ENCODE results near the gene GATAD2A. TPM values are rescaled to one million over a fixed set of nuclear protein-coding genes. Genes with fewer than 3 reads are reported as not detected.

GATAD2A gene, protein sequence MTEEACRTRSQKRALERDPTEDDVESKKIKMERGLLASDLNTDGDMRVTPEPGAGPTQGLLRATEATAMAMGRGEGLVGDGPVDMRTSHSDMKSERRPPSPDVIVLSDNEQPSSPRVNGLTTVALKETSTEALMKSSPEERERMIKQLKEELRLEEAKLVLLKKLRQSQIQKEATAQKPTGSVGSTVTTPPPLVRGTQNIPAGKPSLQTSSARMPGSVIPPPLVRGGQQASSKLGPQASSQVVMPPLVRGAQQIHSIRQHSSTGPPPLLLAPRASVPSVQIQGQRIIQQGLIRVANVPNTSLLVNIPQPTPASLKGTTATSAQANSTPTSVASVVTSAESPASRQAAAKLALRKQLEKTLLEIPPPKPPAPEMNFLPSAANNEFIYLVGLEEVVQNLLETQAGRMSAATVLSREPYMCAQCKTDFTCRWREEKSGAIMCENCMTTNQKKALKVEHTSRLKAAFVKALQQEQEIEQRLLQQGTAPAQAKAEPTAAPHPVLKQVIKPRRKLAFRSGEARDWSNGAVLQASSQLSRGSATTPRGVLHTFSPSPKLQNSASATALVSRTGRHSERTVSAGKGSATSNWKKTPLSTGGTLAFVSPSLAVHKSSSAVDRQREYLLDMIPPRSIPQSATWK
- 38.4 and 63.4 TPM in 2 replicates for total RNA-seq (2014; rRNA removed; shearing (Covaris generic); ENCODE audit: low replicate concordance)

DNA sequence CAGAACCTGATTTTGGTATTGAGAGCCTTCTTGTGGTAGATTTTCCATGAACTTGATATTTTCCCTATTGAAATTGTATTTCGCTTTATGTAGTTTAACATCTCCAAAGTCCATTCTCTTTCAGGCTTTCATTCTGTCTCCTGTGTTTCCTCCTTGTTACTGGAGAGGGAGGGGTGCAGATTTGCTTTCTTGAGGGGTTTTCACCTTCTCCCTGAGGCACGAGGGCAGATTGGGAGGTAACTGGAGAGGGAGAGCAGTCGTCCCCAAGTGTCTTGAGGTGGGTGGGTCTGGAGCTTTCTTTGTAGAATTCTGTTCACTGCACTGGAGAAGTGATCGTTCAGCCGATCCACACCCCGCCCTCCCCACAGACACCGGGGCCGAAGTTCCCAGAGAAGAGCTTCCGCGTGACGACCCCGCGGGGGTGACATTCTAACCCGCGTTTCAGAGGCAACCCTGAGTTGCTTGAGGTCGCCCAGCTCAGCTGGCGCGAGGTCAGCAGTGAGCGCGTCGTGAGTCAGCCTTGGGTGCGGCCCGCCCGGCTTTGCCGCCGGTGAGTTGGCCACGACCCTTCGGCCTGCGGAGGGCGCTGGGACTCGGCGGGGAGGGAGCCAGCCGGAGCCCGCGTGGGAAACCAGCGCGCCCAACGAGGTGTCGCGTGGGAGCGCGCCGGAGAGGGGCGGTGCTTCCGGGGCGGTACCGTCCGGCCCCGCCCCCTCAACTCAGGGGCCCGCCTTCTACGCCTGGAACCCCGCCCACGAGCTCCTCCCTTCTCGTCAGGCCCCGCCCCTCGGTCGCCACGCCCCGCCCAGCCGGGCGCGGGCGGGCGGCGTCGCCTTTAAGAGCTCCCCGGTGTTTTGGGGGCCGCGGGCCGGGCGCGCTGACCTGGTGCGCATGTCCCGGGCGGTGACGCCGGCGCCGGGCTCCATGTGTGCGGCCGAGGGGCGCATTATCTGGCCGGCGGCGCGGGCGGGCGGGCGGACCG is at the start of gene GATAD2A:
Gene GATAD2A, plus strand, starts transcription at position 797 of the 982 bp plus-strand sequence. CDS start 59,671 bp downstream, outside the sequence.
- H3K9ac ChIP-seq (ENCODE audit: low read length), result peak within 1 kb of the TSS; percentile 91
- peak within 1 kb of the TSS; percentile 95 for H3K4me2 ChIP-seq (ENCODE audit: low read depth, low read length, poor library complexity, severe bottlenecking)
- H3K36me3 ChIP-seq (ENCODE audit: insufficient read depth, low read length), result peaks cover 3% of the 10 kb centered on the region; the same call in 1 of the 2 replicates
- DNase-seq, result peak; percentile 97
- no peak within 1 kb of the TSS; the same call in 1 of the 2 replicates for H2AFZ ChIP-seq (ENCODE audit: low read length)
- peaks cover 46% of the 10 kb centered on the region for H4K20me1 ChIP-seq (ENCODE audit: insufficient read depth, low read depth, low read length)
- peak within 1 kb of the TSS; percentile 89 for H3K4me3 ChIP-seq (ENCODE audit: low read length)
- H3K27me3 ChIP-seq (ENCODE audit: low read length), result no peaks in the 10 kb centered on the region
- peaks cover 42% of the 10 kb centered on the region for H3K4me1 ChIP-seq (ENCODE audit: low read length)
- H3K79me2 ChIP-seq (ENCODE audit: low read length), result peaks cover 66% of the 10 kb centered on the region
- H3K9me3 ChIP-seq (ENCODE audit: low read length), result no peaks in the 10 kb centered on the region
- no peaks in the 10 kb centered on the region for H3K9me2 ChIP-seq (replicated peaks; ENCODE audit: insufficient read depth, low read length)
- peak within 1 kb of the TSS; percentile 60 for H3K27ac ChIP-seq (ENCODE audit: low read length)

DNA sequence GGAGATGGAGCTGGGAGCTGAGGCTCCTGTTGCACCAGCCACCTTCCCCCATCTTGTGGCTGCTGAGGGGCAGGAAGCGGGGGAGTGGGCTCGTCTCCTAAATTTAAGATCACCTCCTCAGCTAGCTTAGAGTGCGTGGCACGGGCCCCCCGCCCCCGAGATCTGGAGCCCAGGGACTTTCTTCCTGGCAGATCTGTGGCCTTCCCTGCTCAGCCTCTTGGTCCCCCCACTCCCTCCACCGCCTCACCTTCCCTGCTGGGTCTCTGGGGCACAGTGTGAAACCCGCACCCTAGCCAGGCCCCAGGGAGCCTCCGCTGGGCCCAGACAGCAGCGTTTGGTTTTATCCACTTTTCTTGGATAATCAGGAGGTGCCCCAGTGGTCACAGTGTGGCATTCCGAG is 49.0 kb upstream of the GATAD2A start:
- no peaks in the 10 kb centered on the region for H4K20me1 ChIP-seq (ENCODE audit: insufficient read depth, low read depth, low read length)
- H3K9me3 ChIP-seq (ENCODE audit: low read length), result no peaks in the 10 kb centered on the region
- H2AFZ ChIP-seq (ENCODE audit: low read length), result no peak overlapping the region
- no peaks in the 10 kb centered on the region for H3K9me2 ChIP-seq (replicated peaks; ENCODE audit: insufficient read depth, low read length)
- H3K4me1 ChIP-seq (ENCODE audit: low read length), result peaks cover 13% of the 10 kb centered on the region
- no peaks in the 10 kb centered on the region for H3K79me2 ChIP-seq (ENCODE audit: low read length)
- H3K36me3 ChIP-seq (ENCODE audit: insufficient read depth, low read length), result 0 out of 2 replicates have a peak, but pooled peaks cover 5% of the 10 kb centered on the region
- no peak for DNase-seq
- H3K27ac ChIP-seq (ENCODE audit: low read length), result no peak overlapping the region
- H3K4me3 ChIP-seq (ENCODE audit: low read length), result no peak overlapping the region
- H3K27me3 ChIP-seq (ENCODE audit: low read length), result no peaks in the 10 kb centered on the region
- no peak overlapping the region for H3K4me2 ChIP-seq (ENCODE audit: low read depth, low read length, poor library complexity, severe bottlenecking)
- no peak overlapping the region for H3K9ac ChIP-seq (ENCODE audit: low read length)

DNA sequence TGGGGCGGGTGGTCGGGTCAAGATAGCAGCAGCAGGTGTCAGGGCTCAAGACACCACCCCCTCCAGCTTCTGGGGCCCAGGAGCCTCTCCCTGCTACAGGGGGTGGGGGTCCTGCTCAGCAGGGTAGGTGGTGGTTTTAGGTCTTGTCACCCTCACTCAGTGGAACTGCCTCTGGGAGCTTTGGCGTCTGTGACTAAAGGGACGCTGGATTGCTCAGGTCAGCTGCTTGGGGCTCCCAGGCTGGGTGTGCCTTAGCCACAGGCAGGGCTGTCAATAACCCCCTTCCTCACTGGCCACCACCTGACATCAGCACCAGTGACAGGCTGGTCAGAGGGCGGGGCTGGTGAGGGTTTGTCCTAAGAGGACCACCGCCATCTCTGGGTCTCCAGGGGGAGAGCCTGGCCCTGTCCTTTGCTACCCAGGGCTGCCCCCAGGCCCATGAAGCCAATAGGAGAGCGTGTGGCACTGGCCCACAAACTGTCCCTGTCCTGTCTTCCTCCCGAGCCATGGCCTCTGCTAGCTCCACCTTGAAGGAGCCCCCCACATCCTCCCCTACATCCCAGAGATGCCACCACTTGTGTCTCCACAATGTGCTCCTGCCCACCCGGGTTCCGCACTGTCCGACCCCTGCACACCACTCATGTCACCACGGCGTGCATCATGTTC is 48.4 kb upstream of the GATAD2A start:
- no peaks in the 10 kb centered on the region for H4K20me1 ChIP-seq (ENCODE audit: insufficient read depth, low read depth, low read length)
- no peaks in the 10 kb centered on the region for H3K27me3 ChIP-seq (ENCODE audit: low read length)
- peaks cover 13% of the 10 kb centered on the region for H3K4me1 ChIP-seq (ENCODE audit: low read length)
- no peak overlapping the region for H3K4me3 ChIP-seq (ENCODE audit: low read length)
- H3K36me3 ChIP-seq (ENCODE audit: insufficient read depth, low read length), result 0 out of 2 replicates have a peak, but pooled peaks cover 5% of the 10 kb centered on the region
- no peak overlapping the region for H3K27ac ChIP-seq (ENCODE audit: low read length)
- H3K9me2 ChIP-seq (replicated peaks; ENCODE audit: insufficient read depth, low read length), result no peaks in the 10 kb centered on the region
- H3K4me2 ChIP-seq (ENCODE audit: low read depth, low read length, poor library complexity, severe bottlenecking), result no peak overlapping the region
- DNase-seq, result no peak
- H3K79me2 ChIP-seq (ENCODE audit: low read length), result no peaks in the 10 kb centered on the region
- H2AFZ ChIP-seq (ENCODE audit: low read length), result no peak overlapping the region
- no peaks in the 10 kb centered on the region for H3K9me3 ChIP-seq (ENCODE audit: low read length)
- H3K9ac ChIP-seq (ENCODE audit: low read length), result no peak overlapping the region

DNA sequence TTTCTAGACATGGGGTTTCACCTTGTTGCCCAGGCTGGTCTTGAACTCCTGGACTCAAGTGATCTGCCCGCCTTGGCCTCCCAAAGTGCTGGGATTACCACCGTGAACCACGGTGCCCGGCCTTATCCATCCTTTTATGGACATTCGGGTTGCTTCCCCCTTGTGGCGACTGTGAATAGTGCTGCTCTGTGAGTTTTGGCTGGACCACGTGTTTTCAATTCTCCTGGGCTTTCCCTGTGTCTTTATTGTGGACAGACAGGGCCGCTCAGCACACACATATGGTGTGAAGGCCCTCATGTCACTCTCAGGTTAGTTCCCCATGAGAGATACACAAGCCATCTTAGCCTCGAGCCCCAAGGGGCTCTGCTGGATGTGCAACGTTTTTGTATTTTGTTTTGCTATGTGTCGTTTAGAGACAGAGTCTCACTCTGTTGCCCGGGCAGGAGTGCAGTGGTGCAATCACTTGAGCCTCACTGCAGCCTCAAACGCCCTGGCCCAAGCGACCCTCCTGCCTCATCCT is 44.3 kb upstream of the GATAD2A start:
- Histone ChIP-seq H4K20me1 (ENCODE audit: insufficient read depth, low read depth, low read length) (no peaks in the 10 kb centered on the region), H3K27me3 (ENCODE audit: low read length) (no peaks in the 10 kb centered on the region), H3K4me1 (ENCODE audit: low read length) (peaks cover 24% of the 10 kb centered on the region), H3K9me3 (ENCODE audit: low read length) (no peaks in the 10 kb centered on the region), H3K4me3 (ENCODE audit: low read length) (no peak overlapping the region; the same call in 1 of the 2 replicates), H3K79me2 (ENCODE audit: low read length) (no peaks in the 10 kb centered on the region), H3K9me2 (replicated peaks; ENCODE audit: insufficient read depth, low read length) (no peaks in the 10 kb centered on the region), H3K4me2 (ENCODE audit: low read depth, low read length, poor library complexity, severe bottlenecking) (peak overlapping the region; percentile 46), H2AFZ (ENCODE audit: low read length) (peak overlapping the region; percentile 88; the same call in 1 of the 2 replicates), H3K27ac (ENCODE audit: low read length) (0 out of 2 replicates have a peak overlapping the region, but pooled peaks have one; percentile 22), H3K9ac (ENCODE audit: low read length) (peak overlapping the region; percentile 39), H3K36me3 (ENCODE audit: insufficient read depth, low read length) (0 out of 2 replicates have a peak, but pooled peaks cover 5% of the 10 kb centered on the region)
- peak; percentile 91 for DNase-seq

DNA sequence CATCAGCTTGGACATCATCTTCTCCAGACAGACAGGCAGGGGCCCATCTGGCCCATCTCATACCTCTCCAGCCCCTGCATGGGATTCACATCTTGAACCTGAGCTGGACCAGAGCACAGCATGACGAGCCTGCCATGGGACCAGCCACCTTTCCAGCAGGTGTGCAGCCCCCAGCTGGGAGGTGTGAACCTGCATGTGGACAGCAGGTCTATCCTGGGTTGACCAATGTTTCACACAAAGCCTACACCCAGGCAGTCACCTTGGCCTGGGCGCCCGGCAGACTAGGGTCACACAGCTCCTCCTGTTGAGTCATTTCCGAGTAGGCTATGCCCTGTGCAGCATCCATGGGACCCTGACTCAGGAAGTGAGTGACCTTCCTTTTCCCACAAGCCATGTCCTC is 43.4 kb upstream of the GATAD2A start:
- Histone ChIP-seq H3K4me3 (ENCODE audit: low read length) (no peak overlapping the region), H4K20me1 (ENCODE audit: insufficient read depth, low read depth, low read length) (no peaks in the 10 kb centered on the region), H3K4me1 (ENCODE audit: low read length) (peaks cover 29% of the 10 kb centered on the region), H3K79me2 (ENCODE audit: low read length) (no peaks in the 10 kb centered on the region), H3K27ac (ENCODE audit: low read length) (no peak overlapping the region), H3K36me3 (ENCODE audit: insufficient read depth, low read length) (no peaks in the 10 kb centered on the region), H3K9me3 (ENCODE audit: low read length) (no peaks in the 10 kb centered on the region), H3K9me2 (replicated peaks; ENCODE audit: insufficient read depth, low read length) (no peaks in the 10 kb centered on the region), H2AFZ (ENCODE audit: low read length) (no peak overlapping the region), H3K27me3 (ENCODE audit: low read length) (no peaks in the 10 kb centered on the region), H3K9ac (ENCODE audit: low read length) (no peak overlapping the region), H3K4me2 (ENCODE audit: low read depth, low read length, poor library complexity, severe bottlenecking) (no peak overlapping the region)
- DNase-seq, result no peak

DNA sequence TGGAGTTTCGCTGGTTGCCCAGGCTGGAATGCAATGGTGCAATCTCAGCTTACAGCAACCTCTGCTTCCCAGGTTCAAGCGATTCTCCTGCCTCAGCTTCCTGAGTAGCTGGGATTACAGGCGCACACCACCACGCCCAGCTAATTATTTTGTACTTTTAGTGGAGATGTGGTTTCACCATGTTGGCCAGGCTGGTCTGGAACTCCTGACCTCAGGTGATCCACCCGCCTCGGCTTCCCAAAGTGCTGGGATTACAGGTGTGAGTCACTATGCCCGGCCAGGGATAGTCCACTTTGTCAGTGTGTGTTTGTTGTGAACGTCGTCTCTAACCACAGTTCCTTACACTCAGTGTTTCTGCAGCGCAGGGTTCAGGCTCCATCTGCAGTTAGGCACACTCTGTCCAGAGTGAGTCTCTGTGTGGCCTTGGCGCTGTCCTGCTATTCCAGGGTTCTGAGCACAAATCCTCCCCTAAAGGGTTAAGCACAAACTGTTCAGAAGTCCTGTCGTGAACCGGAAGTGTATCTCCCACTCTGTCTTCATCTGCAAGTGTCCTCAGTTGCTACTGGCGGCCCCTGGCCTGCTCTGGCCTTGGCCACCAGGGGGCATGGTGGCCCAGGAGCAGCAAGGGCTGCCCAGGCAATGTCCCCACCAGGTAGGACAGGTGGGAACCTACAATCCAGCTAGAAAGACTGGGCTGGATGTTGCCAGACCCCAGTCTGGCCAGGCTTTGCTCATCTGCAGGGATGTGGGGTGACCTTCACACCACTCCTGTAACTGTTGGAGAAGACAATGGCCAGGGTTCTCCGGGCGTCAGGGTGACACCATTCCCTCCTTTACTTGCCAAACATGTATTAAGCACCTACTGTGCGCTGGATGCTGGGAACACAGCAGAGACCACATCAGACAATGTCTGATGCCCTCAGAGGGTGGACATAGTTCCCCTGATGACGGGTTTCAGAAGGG is 38.8 kb upstream of the GATAD2A start:
- Histone ChIP-seq H3K4me3 (ENCODE audit: low read length) (peak overlapping the region; percentile 45; the same call in 1 of the 2 replicates), H3K9ac (ENCODE audit: low read length) (peak overlapping the region; percentile 42), H3K36me3 (ENCODE audit: insufficient read depth, low read length) (no peaks in the 10 kb centered on the region), H3K79me2 (ENCODE audit: low read length) (no peaks in the 10 kb centered on the region), H3K9me3 (ENCODE audit: low read length) (no peaks in the 10 kb centered on the region), H3K9me2 (replicated peaks; ENCODE audit: insufficient read depth, low read length) (no peaks in the 10 kb centered on the region), H3K27me3 (ENCODE audit: low read length) (no peaks in the 10 kb centered on the region), H3K27ac (ENCODE audit: low read length) (no peak overlapping the region), H3K4me2 (ENCODE audit: low read depth, low read length, poor library complexity, severe bottlenecking) (peak overlapping the region; percentile 63), H2AFZ (ENCODE audit: low read length) (peak overlapping the region; percentile 97), H4K20me1 (ENCODE audit: insufficient read depth, low read depth, low read length) (no peaks in the 10 kb centered on the region), H3K4me1 (ENCODE audit: low read length) (peaks cover 16% of the 10 kb centered on the region)
- peak; percentile 92 for DNase-seq

Measured in Karpas-422 (cell line).